ENCODE measurements around the gene SLC1A4. TPM values are rescaled to one million over a fixed set of nuclear protein-coding genes. Genes with fewer than 3 reads are reported as not detected.

Gene SLC1A4
- total RNA-seq, 2 donors from 2014 or later: 0.07 to 1.9 TPM

GRCh38 chr2:64975232-64975821, 13.9 kb upstream of the SLC1A4 start:
- no peak overlapping the region for H3K27ac Mint-ChIP-seq
- H3K9me3 Mint-ChIP-seq: no peaks in the 10 kb centered on the region
- Histone ChIP-seq H3K36me3 (ENCODE audit: control insufficient read depth, insufficient read depth, low read length) (no peaks in the 10 kb centered on the region), H3K27me3 (ENCODE audit: control insufficient read depth, insufficient read depth, low read length, poor library complexity, severe bottlenecking) (no peaks in the 10 kb centered on the region), H3K27ac (ENCODE audit: low read depth, low read length) (no peak overlapping the region), H3K4me3 (ENCODE audit: low read length) (no peak overlapping the region), H3K9me3 (ENCODE audit: control insufficient read depth, low read length) (no peaks in the 10 kb centered on the region), H3K9ac (ENCODE audit: extremely low read depth, low read length, poor library complexity, severe bottlenecking) (no peak overlapping the region), H3K4me1 (ENCODE audit: control insufficient read depth, insufficient read depth, low read length) (no peaks in the 10 kb centered on the region)
- H3K27me3 Mint-ChIP-seq (ENCODE audit: insufficient read depth): no peaks in the 10 kb centered on the region
- no peaks in the 10 kb centered on the region for H3K36me3 Mint-ChIP-seq (ENCODE audit: low read depth)
- no peak for TF ChIP-seq CTCF (conservative IDR thresholded peaks at IDR 0.05)
- no peak overlapping the region for H3K4me3 Mint-ChIP-seq
- 60 to 100% methylated on average over 1 to 4 of the region's 4 CpGs for WGBS, 2 experiments (ENCODE audit: insufficient coverage in 1 of 2, insufficient read length in 1 of 2)
- no peaks in the 10 kb centered on the region for H3K4me1 Mint-ChIP-seq
- peak; percentile 59 for DNase-seq

GRCh38 chr2:64976276-64976675, 12.9 kb upstream of the SLC1A4 start:
- no peak for DNase-seq
- WGBS, 2 experiments (ENCODE audit: insufficient coverage in 1 of 2, insufficient read length in 1 of 2): 83% methylated on average over 1 of the region's 1 CpG
- no peak overlapping the region for H3K4me3 ChIP-seq (ENCODE audit: low read length)
- no peak for TF ChIP-seq CTCF (conservative IDR thresholded peaks at IDR 0.05)
- no peaks in the 10 kb centered on the region for H3K27me3 ChIP-seq (ENCODE audit: control insufficient read depth, insufficient read depth, low read length, poor library complexity, severe bottlenecking)
- no peaks in the 10 kb centered on the region for H3K4me1 ChIP-seq (ENCODE audit: control insufficient read depth, insufficient read depth, low read length)
- no peaks in the 10 kb centered on the region for H3K9me3 ChIP-seq (ENCODE audit: control insufficient read depth, low read length)
- Mint-ChIP-seq H3K4me3 (no peak overlapping the region), H3K9me3 (no peaks in the 10 kb centered on the region), H3K4me1 (no peaks in the 10 kb centered on the region), H3K27ac (no peak overlapping the region), H3K36me3 (ENCODE audit: low read depth) (no peaks in the 10 kb centered on the region), H3K27me3 (ENCODE audit: insufficient read depth) (no peaks in the 10 kb centered on the region)
- no peaks in the 10 kb centered on the region for H3K36me3 ChIP-seq (ENCODE audit: control insufficient read depth, insufficient read depth, low read length)
- no peak overlapping the region for H3K27ac ChIP-seq (ENCODE audit: low read depth, low read length)
- no peak overlapping the region for H3K9ac ChIP-seq (ENCODE audit: extremely low read depth, low read length, poor library complexity, severe bottlenecking)

GRCh38 chr2:64978514-64979268, 10.5 kb upstream of the SLC1A4 start:
- H3K4me3 Mint-ChIP-seq: no peak overlapping the region
- H3K9ac ChIP-seq (ENCODE audit: extremely low read depth, low read length, poor library complexity, severe bottlenecking): no peak overlapping the region
- no peak overlapping the region for H3K4me3 ChIP-seq (ENCODE audit: low read length)
- no peaks in the 10 kb centered on the region for H3K9me3 Mint-ChIP-seq
- no peaks in the 10 kb centered on the region for H3K9me3 ChIP-seq (ENCODE audit: control insufficient read depth, low read length)
- H3K27ac ChIP-seq (ENCODE audit: low read depth, low read length): no peak overlapping the region
- no peak overlapping the region for H3K27ac Mint-ChIP-seq
- no peaks in the 10 kb centered on the region for H3K4me1 Mint-ChIP-seq
- no peaks in the 10 kb centered on the region for H3K4me1 ChIP-seq (ENCODE audit: control insufficient read depth, insufficient read depth, low read length)
- TF ChIP-seq CTCF (conservative IDR thresholded peaks at IDR 0.05): peak; percentile 55
- no peak for DNase-seq
- peaks cover 1% of the 10 kb centered on the region for H3K27me3 Mint-ChIP-seq (ENCODE audit: insufficient read depth)
- no peaks in the 10 kb centered on the region for H3K36me3 Mint-ChIP-seq (ENCODE audit: low read depth)
- H3K27me3 ChIP-seq (ENCODE audit: control insufficient read depth, insufficient read depth, low read length, poor library complexity, severe bottlenecking): no peaks in the 10 kb centered on the region
- 90 to 100% methylated on average over 4 of the region's 4 CpGs for WGBS, 2 experiments (ENCODE audit: insufficient coverage in 1 of 2, insufficient read length in 1 of 2)
- no peaks in the 10 kb centered on the region for H3K36me3 ChIP-seq (ENCODE audit: control insufficient read depth, insufficient read depth, low read length)
